ENCODE results near the gene FOXL2NB. TPM values are rescaled to one million over a fixed set of nuclear protein-coding genes. Genes with fewer than 3 reads are reported as not detected.
"Not testable (repeated sequence)": the region's sequence is repeated elsewhere in the genome, so short reads cannot be mapped to it uniquely, and the experiment has no call there.

Gene FOXL2NB
- total RNA-seq, 5 donors from 2014 or later (not counting 1 experiment from before 2014, with no cell fraction given), result 0.06 TPM; not detected in 4

GRCh38 chr3:138922400-138922799, 24.6 kb upstream of the FOXL2NB start:
- peaks cover 4 to 16% of the 10 kb centered on the region in 2 donors for H3K27me3 Mint-ChIP-seq
- H3K4me3 Mint-ChIP-seq; H3K36me3 ChIP-seq (ENCODE audit: control insufficient read depth in 2 of 2, extremely low read depth in 1 of 2, insufficient read depth in 1 of 2, low read length in 1 of 2); ATAC-seq (replicated peaks in 1 of 4); H3K27ac Mint-ChIP-seq; DNase-seq; H3K4me1 Mint-ChIP-seq; H3K9me3 ChIP-seq; H3K9me3 Mint-ChIP-seq; H3K4me3 ChIP-seq (ENCODE audit: control insufficient read depth in 1 of 2, extremely low read depth in 1 of 2, low read length in 1 of 2); H3K4me1 ChIP-seq (ENCODE audit: control insufficient read depth in 1 of 2, extremely low read depth in 1 of 2, insufficient read depth in 2 of 2, low read length in 2 of 2); H3K27ac ChIP-seq (ENCODE audit: low read length); POLR2A ChIA-PET; H3K36me3 Mint-ChIP-seq: not testable (repeated sequence)
- H3K27me3 ChIP-seq (replicated peaks in 1 of 2; ENCODE audit: control insufficient read depth in 2 of 2, extremely low read depth in 1 of 2, insufficient read depth in 2 of 2, low read length in 1 of 2), result peaks cover 0 to 33% of the 10 kb centered on the region in 2 experiments
- WGBS (ENCODE audit: insufficient coverage), result no CpG with 5 or more reads among the region's 6 CpGs
- CTCF ChIA-PET, result interaction anchor here (0.7 to 6.1 kb wide), 16 partner anchors 8 to 504 kb away, joined by 3 to 46 read pairs (median 9); partner anchors contain the start of gene CEP70 (in 1 of the 2)

- peaks cover 0 to 26% of the 10 kb centered on the region in 2 experiments for H3K27me3 ChIP-seq (replicated peaks in 1 of 2; ENCODE audit: control insufficient read depth in 2 of 2, extremely low read depth in 1 of 2, insufficient read depth in 2 of 2, low read length in 1 of 2)
- Mint-ChIP-seq H3K36me3 (no peaks in the 10 kb centered on the region), H3K27ac (no peak overlapping the region), H3K9me3 (no peaks in the 10 kb centered on the region), H3K27me3 (peaks cover 4 to 13% of the 10 kb centered on the region in 2 donors), H3K4me1 (peaks cover 0 to 5% (median 0%) of the 10 kb centered on the region in 3 donors), H3K4me3 (no peak overlapping the region)
- H3K4me3 ChIP-seq (ENCODE audit: control insufficient read depth in 1 of 2, extremely low read depth in 1 of 2, low read length in 1 of 2), result no peak overlapping the region
- CTCF ChIA-PET, result interaction anchor here (0.5 to 6.1 kb wide), 55 partner anchors 8 to 1473 kb away, joined by 3 to 46 read pairs (median 4); partner anchors contain the start of genes CEP70 (in 2 of the 2), ARMC8 (in 1 of the 2) and ESYT3 (in 1 of the 2)
- POLR2A ChIA-PET, result interaction anchor here in 1 of 2 donors (0.9 kb wide), 1 partner anchor 12 kb away, joined by 11 read pairs; no protein-coding TSS in a partner anchor
- H3K9me3 ChIP-seq, result no peaks in the 10 kb centered on the region
- no peak overlapping the region for H3K27ac ChIP-seq (ENCODE audit: low read length)
- no peaks in the 10 kb centered on the region for H3K36me3 ChIP-seq (ENCODE audit: control insufficient read depth in 2 of 2, extremely low read depth in 1 of 2, insufficient read depth in 1 of 2, low read length in 1 of 2)
- WGBS (ENCODE audit: insufficient coverage), result 5% methylated on average over 4 of the region's 6 CpGs
- ATAC-seq (replicated peaks in 1 of 4), result peak; percentile 83 to 94 (median 87)
- DNase-seq, result peak; percentile 54 to 90 (median 80)
- H3K4me1 ChIP-seq (ENCODE audit: control insufficient read depth in 1 of 2, extremely low read depth in 1 of 2, insufficient read depth in 2 of 2, low read length in 2 of 2), result peaks cover 0 to 3% of the 10 kb centered on the region in 2 experiments
Observed at GRCh38 chr3:138923531-138923994, 23.5 kb upstream of the FOXL2NB start.

- Histone ChIP-seq H3K4me3 (ENCODE audit: control insufficient read depth in 1 of 2, extremely low read depth in 1 of 2, low read length in 1 of 2) (no peak overlapping the region), H3K4me1 (ENCODE audit: control insufficient read depth in 1 of 2, extremely low read depth in 1 of 2, insufficient read depth in 2 of 2, low read length in 2 of 2) (no peaks in the 10 kb centered on the region), H3K36me3 (ENCODE audit: control insufficient read depth in 2 of 2, extremely low read depth in 1 of 2, insufficient read depth in 1 of 2, low read length in 1 of 2) (no peaks in the 10 kb centered on the region), H3K27ac (ENCODE audit: low read length) (no peak overlapping the region), H3K27me3 (replicated peaks in 1 of 2; ENCODE audit: control insufficient read depth in 2 of 2, extremely low read depth in 1 of 2, insufficient read depth in 2 of 2, low read length in 1 of 2) (peaks cover 0 to 30% of the 10 kb centered on the region in 2 experiments), H3K9me3 (no peaks in the 10 kb centered on the region)
- no peak overlapping the region for H3K27ac Mint-ChIP-seq
- no peaks in the 10 kb centered on the region for H3K4me1 Mint-ChIP-seq
- peaks cover 21 to 35% of the 10 kb centered on the region in 2 donors for H3K27me3 Mint-ChIP-seq
- DNase-seq (no peak), ATAC-seq (replicated peaks in 1 of 4) (no peak)
- ChIA-PET POLR2A (no interaction called here), CTCF (interaction anchor here in 1 of 2 donors (0.6 to 1.4 kb wide), 3 partner anchors 10 to 417 kb away, joined by 3 to 15 read pairs (median 4); no protein-coding TSS in a partner anchor)
- no peaks in the 10 kb centered on the region for H3K36me3 Mint-ChIP-seq
- no peak overlapping the region for H3K4me3 Mint-ChIP-seq
- no peaks in the 10 kb centered on the region for H3K9me3 Mint-ChIP-seq
- WGBS (ENCODE audit: insufficient coverage), result 92% methylated on average over 40 of the region's 42 CpGs
Observed at GRCh38 chr3:138928727-138929372, 18.2 kb upstream of the FOXL2NB start.

- Histone ChIP-seq H3K4me1 (ENCODE audit: control insufficient read depth in 1 of 2, extremely low read depth in 1 of 2, insufficient read depth in 2 of 2, low read length in 2 of 2) (peaks cover 3 to 26% of the 10 kb centered on the region in 2 experiments), H3K27me3 (replicated peaks in 1 of 2; ENCODE audit: control insufficient read depth in 2 of 2, extremely low read depth in 1 of 2, insufficient read depth in 2 of 2, low read length in 1 of 2) (peaks cover 8 to 58% of the 10 kb centered on the region in 2 experiments), H3K27ac (ENCODE audit: low read length) (no peak overlapping the region), H3K9me3 (no peaks in the 10 kb centered on the region), H3K36me3 (ENCODE audit: control insufficient read depth in 2 of 2, extremely low read depth in 1 of 2, insufficient read depth in 1 of 2, low read length in 1 of 2) (no peaks in the 10 kb centered on the region), H3K4me3 (ENCODE audit: control insufficient read depth in 1 of 2, extremely low read depth in 1 of 2, low read length in 1 of 2) (no peak overlapping the region)
- POLR2A ChIA-PET, result no interaction called here
- no peak for ATAC-seq (replicated peaks in 1 of 4)
- H3K9me3 Mint-ChIP-seq, result no peaks in the 10 kb centered on the region
- peaks cover 23 to 26% (median 25%) of the 10 kb centered on the region in 3 donors for H3K4me1 Mint-ChIP-seq
- DNase-seq, result no peak
- H3K27ac Mint-ChIP-seq, result no peak overlapping the region
- no peak overlapping the region for H3K4me3 Mint-ChIP-seq
- no peaks in the 10 kb centered on the region for H3K36me3 Mint-ChIP-seq
- CTCF ChIA-PET, result interaction anchor here (1.1 to 5.0 kb wide), 7 partner anchors 9 to 233 kb away, joined by 3 to 45 read pairs (median 6); no protein-coding TSS in a partner anchor
- WGBS (ENCODE audit: insufficient coverage), result 44% methylated on average over 1 of the region's 4 CpGs
- H3K27me3 Mint-ChIP-seq, result peaks cover 47 to 72% of the 10 kb centered on the region in 2 donors
Observed at GRCh38 chr3:138933068-138933668, 13.8 kb upstream of the FOXL2NB start.

GRCh38 chr3:138933981-138934691, 12.9 kb upstream of the FOXL2NB start:
- Mint-ChIP-seq H3K36me3 (no peaks in the 10 kb centered on the region), H3K27me3 (peaks cover 56 to 76% of the 10 kb centered on the region in 2 donors), H3K27ac (no peak overlapping the region), H3K9me3 (no peaks in the 10 kb centered on the region), H3K4me1 (peaks cover 33 to 35% (median 34%) of the 10 kb centered on the region in 3 donors), H3K4me3 (no peak overlapping the region)
- H3K4me1 ChIP-seq (ENCODE audit: control insufficient read depth in 1 of 2, extremely low read depth in 1 of 2, insufficient read depth in 2 of 2, low read length in 2 of 2), result peaks cover 3 to 36% of the 10 kb centered on the region in 2 experiments
- no peaks in the 10 kb centered on the region for H3K36me3 ChIP-seq (ENCODE audit: control insufficient read depth in 2 of 2, extremely low read depth in 1 of 2, insufficient read depth in 1 of 2, low read length in 1 of 2)
- H3K27me3 ChIP-seq (replicated peaks in 1 of 2; ENCODE audit: control insufficient read depth in 2 of 2, extremely low read depth in 1 of 2, insufficient read depth in 2 of 2, low read length in 1 of 2), result peaks cover 8 to 67% of the 10 kb centered on the region in 2 experiments
- H3K9me3 ChIP-seq, result no peaks in the 10 kb centered on the region
- POLR2A ChIA-PET, result interaction anchor here (0.5 to 0.6 kb wide), 2 partner anchors 146 to 344 kb away, joined by 3 to 7 read pairs; no protein-coding TSS in a partner anchor
- DNase-seq (no peak), ATAC-seq (replicated peaks in 1 of 4) (no peak)
- no peak overlapping the region for H3K4me3 ChIP-seq (ENCODE audit: control insufficient read depth in 1 of 2, extremely low read depth in 1 of 2, low read length in 1 of 2)
- no peak overlapping the region for H3K27ac ChIP-seq (ENCODE audit: low read length)
- CTCF ChIA-PET, result interaction anchor here (0.5 to 5.0 kb wide), 14 partner anchors 9 to 747 kb away, joined by 3 to 45 read pairs (median 4); partner anchors contain the start of genes ARMC8 (in 1 of the 2) and CEP70 (in 1 of the 2)
- WGBS (ENCODE audit: insufficient coverage), result 84% methylated on average over 2 of the region's 3 CpGs
